PC-9 (cell line): Measurements from ENCODE around the gene LEO1. TPM values are rescaled to one million over a fixed set of nuclear protein-coding genes. Genes with fewer than 3 reads are reported as not detected.

Experiments used
- BruUV-seq: library from RNA; stranded (reverse); fragments of 400-500 nt; replicated peaks from 2 replicates; lab custom pipeline; 2021; lab: Mats Ljungman, UMichigan
- CTCF ChIA-PET: fragments of 300-600 bp; sonication (Branson Sonifier 250); formaldehyde crosslinking; loops from one replicate; lab custom pipeline; 2022; ENCODE audit warnings: antibody characterized with exemption; lab: Charles Lee
- POLR2A ChIA-PET: fragments of 300-600 bp; sonication (Branson Sonifier 250); formaldehyde crosslinking; loops from one replicate; lab custom pipeline; 2022; ENCODE audit warnings: antibody characterized with exemption; ENCODE audit not compliant: unreplicated experiment; lab: Charles Lee
- DNase-seq, 2 experiments: peaks; one replicate each; pipeline versions ENCODE4 v3.0.0 to v3.0.0-alpha.2; 2015 to 2022; ENCODE audit warnings: mixed read lengths in 1 of 2
- H2AFZ ChIP-seq: fragments of 200-600 bp; sonication (generic); 2 replicates; pipeline ENCODE4 v1.8.1; 2017; ENCODE audit warnings: antibody characterized with exemption
- H3F3A ChIP-seq: fragments of 200-600 bp; sonication (generic); 2 replicates; pipeline ENCODE4 v1.8.1; 2017; ENCODE audit warnings: antibody characterized with exemption, mild to moderate bottlenecking, low read depth; ENCODE audit not compliant: insufficient read depth
- H3K27ac ChIP-seq: fragments of 200-600 bp; sonication (generic); 2 replicates; pipeline ENCODE4 v1.6.1; 2016; ENCODE audit warnings: mixed run types
- H3K27me3 ChIP-seq: fragments of 200-600 bp; sonication (generic); 2 replicates; pipeline ENCODE4 v1.6.1; 2016; ENCODE audit warnings: low read depth, mixed run types; ENCODE audit not compliant: insufficient read depth
- H3K36me3 ChIP-seq: fragments of 200-600 bp; sonication (generic); 2 replicates; pipeline ENCODE4 v1.6.1; 2016; ENCODE audit warnings: low read depth, mixed run types
- H3K4me1 ChIP-seq: fragments of 200-600 bp; sonication (generic); replicated peaks from 2 replicates; pipeline ENCODE4 v1.6.1; 2016; ENCODE audit warnings: mixed run types; ENCODE audit not compliant: insufficient read depth
- H3K4me2 ChIP-seq: fragments of 200-600 bp; sonication (generic); 2 replicates; pipeline ENCODE4 v1.6.1; 2017; ENCODE audit warnings: mixed run types
- H3K4me3 ChIP-seq: fragments of 200-600 bp; sonication (generic); 2 replicates; pipeline ENCODE4 v1.6.1; 2016; ENCODE audit warnings: mixed run types
- H3K79me2 ChIP-seq: fragments of 200-600 bp; sonication (generic); 2 replicates; pipeline ENCODE4 v1.6.1; 2017; ENCODE audit warnings: low read depth, mixed run types
- H3K9me2 ChIP-seq: fragments of 200-600 bp; sonication (generic); 2 replicates; pipeline ENCODE4 v1.8.1; 2017; ENCODE audit warnings: mild to moderate bottlenecking; ENCODE audit not compliant: insufficient read depth
- H3K9me3 ChIP-seq: fragments of 200-600 bp; sonication (generic); 2 replicates; pipeline ENCODE4 v1.8.1; 2016; ENCODE audit warnings: low read depth; ENCODE audit not compliant: insufficient read depth
- H4K20me1 ChIP-seq: fragments of 200-600 bp; sonication (generic); 2 replicates; pipeline ENCODE4 v1.8.1; 2017; ENCODE audit not compliant: insufficient read depth
- EZH2 ChIP-seq: fragments of 200-600 bp; sonication (generic); IDR thresholded peaks from 2 replicates; pipeline ENCODE4 v1.8.0; 2017; ENCODE audit warnings: antibody characterized with exemption, low read depth
- intact Hi-C: fragments of 100-400 bp; cut with micrococcal nuclease; formaldehyde crosslinking; loops from one replicate; pipeline ENCODE4 v1.10.0; 2022; ENCODE audit not compliant: unreplicated experiment
- total RNA-seq: library from RNA; stranded (reverse); gene quantifications from 2 replicates; pipeline ENCODE4 v1.2.3, GENCODE V29; 2021
- TF ChIP-seq, protein P1 (sequence below): fragments of 200-600 bp; sonication (generic); conservative IDR thresholded peaks from 2 replicates; pipeline ENCODE4 v1.6.1; 2017; ENCODE audit warnings: mixed run types, antibody characterized with exemption, mild to moderate bottlenecking, moderate library complexity

Gene LEO1
- total RNA-seq, 1 experiment from 2014 or later: 21.7 TPM

DNA sequence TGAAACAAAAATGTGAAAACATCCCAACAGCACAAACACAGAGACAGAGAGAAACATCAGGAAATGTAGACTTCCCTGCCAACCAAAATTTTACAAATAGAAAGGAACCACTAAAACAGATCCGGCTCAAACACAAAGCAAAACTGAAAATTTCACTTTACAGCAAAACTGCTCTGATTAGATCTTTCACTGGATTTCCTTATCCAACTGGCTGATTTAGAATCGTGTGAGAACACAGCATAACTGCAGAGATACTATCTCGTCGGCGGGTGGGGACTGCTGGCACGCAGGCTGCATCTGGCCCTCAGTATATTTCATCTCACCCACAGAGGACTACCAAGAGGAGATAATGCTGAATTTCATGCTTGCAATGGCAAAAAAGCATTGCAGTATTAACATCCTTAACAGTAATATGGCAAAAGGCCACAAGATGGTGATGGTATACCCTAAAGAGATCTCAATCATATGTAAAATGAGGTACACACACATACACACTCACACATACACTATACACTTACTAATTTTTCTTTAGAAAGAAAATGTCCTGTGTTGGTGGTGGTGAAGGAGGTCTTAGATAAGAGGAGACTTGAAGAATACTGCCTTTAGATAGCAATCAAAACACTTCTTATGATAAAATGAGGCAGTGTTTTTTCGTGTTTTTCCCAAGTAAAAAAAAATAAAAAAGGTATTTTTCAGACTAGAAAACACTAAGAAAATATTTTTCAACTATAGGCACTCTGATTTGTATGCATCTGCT lies 10.6 kb upstream of the LEO1 start:
- peak overlapping the region; percentile 56 for H2AFZ ChIP-seq
- H3K4me3 ChIP-seq: peak overlapping the region; percentile 16; the same call in 1 of the 2 replicates

DNA sequence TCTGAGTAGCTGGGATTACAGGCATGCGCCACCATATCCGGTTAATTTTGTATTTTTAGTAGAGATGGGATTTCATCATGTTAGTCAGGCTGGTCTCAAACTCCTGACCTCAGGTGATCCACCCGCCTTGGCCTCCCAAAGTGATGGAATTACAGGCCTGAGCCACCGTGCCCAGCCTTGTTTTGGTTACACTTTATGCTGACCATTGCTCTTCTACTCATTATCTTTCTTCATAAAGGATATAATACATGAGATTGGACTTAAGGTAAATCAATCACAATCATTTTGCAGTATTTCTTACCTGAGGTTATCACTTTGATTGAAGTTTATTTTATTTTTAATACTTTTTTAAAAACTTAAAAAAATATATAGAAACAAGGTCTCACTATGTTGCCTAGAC lies 2.2 kb upstream of the LEO1 start:
- CTCF ChIA-PET: no interaction called here
- no peaks in the 10 kb centered on the region for H3K9me2 ChIP-seq
- no peaks in the 10 kb centered on the region; the same call in 1 of the 2 replicates for H3F3A ChIP-seq
- no TSS peak for BruUV-seq
- no peaks in the 10 kb centered on the region for H4K20me1 ChIP-seq
- DNase-seq: no peak
- no peaks in the 10 kb centered on the region for H3K27me3 ChIP-seq
- H3K4me3 ChIP-seq: no peak overlapping the region
- no peaks in the 10 kb centered on the region for H3K36me3 ChIP-seq
- intact Hi-C loops: no loop called here
- no peak overlapping the region for H3K4me2 ChIP-seq
- H3K27ac ChIP-seq: no peak overlapping the region
- H3K4me1 ChIP-seq: peaks cover 23% of the 10 kb centered on the region
- H2AFZ ChIP-seq: no peak overlapping the region
- TF ChIP-seq, protein P1, sequence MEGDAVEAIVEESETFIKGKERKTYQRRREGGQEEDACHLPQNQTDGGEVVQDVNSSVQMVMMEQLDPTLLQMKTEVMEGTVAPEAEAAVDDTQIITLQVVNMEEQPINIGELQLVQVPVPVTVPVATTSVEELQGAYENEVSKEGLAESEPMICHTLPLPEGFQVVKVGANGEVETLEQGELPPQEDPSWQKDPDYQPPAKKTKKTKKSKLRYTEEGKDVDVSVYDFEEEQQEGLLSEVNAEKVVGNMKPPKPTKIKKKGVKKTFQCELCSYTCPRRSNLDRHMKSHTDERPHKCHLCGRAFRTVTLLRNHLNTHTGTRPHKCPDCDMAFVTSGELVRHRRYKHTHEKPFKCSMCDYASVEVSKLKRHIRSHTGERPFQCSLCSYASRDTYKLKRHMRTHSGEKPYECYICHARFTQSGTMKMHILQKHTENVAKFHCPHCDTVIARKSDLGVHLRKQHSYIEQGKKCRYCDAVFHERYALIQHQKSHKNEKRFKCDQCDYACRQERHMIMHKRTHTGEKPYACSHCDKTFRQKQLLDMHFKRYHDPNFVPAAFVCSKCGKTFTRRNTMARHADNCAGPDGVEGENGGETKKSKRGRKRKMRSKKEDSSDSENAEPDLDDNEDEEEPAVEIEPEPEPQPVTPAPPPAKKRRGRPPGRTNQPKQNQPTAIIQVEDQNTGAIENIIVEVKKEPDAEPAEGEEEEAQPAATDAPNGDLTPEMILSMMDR: no peak
- TF ChIP-seq EZH2: no peak
- no peaks in the 10 kb centered on the region for H3K9me3 ChIP-seq
- POLR2A ChIA-PET: no interaction called here
- peaks cover 27% of the 10 kb centered on the region for H3K79me2 ChIP-seq

More for the DNA sequence above, 10.6 kb upstream of the LEO1 start:
- H3K9me2 ChIP-seq: no peaks in the 10 kb centered on the region
- peaks cover 20% of the 10 kb centered on the region for H3F3A ChIP-seq
- peak; percentile 53 to 71 for DNase-seq
- intact Hi-C loops: loop anchor here (1.0 to 5.0 kb wide), 4 partner anchors 40 to 225 kb away; no protein-coding TSS in a partner anchor
- BruUV-seq: TSS peak; percentile 66
- TF ChIP-seq EZH2: no peak
- TF ChIP-seq, protein P1: peak; percentile 73
- no peaks in the 10 kb centered on the region for H3K36me3 ChIP-seq
- H3K9me3 ChIP-seq: no peaks in the 10 kb centered on the region
- H3K4me1 ChIP-seq: peaks cover 25% of the 10 kb centered on the region
- peak overlapping the region; percentile 57 for H3K4me2 ChIP-seq
- H3K79me2 ChIP-seq: no peaks in the 10 kb centered on the region
- no peaks in the 10 kb centered on the region for H3K27me3 ChIP-seq
- H3K27ac ChIP-seq: peak overlapping the region; percentile 77
- ChIA-PET POLR2A (no interaction called here), CTCF (interaction anchor here (1.0 to 1.1 kb wide), 2 partner anchors 11 to 97 kb away, joined by 3 to 4 read pairs; no protein-coding TSS in a partner anchor)
- H4K20me1 ChIP-seq: no peaks in the 10 kb centered on the region

DNA sequence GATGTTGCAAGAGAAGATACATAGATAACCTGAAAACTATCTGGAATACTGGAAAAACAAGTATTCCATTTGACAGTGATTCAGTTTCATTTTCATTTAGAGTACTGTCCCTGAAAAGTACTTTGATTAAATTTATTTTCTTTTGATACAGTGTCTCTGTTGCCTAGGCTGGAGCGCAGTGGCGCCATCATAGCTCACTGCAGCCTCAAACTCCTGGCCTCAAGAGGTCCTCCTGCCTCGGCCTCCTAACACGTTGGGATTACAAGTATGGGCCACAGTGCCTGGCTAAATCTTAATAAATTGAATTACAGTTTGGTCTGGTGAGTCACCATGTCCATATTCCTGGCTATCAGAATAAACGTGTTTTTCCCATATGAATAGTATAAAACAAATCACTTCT lies 1.6 kb upstream of the LEO1 start:
- Histone ChIP-seq H3K27me3 (no peaks in the 10 kb centered on the region), H3F3A (no peaks in the 10 kb centered on the region; the same call in 1 of the 2 replicates), H3K9me2 (no peaks in the 10 kb centered on the region), H3K4me1 (peaks cover 23% of the 10 kb centered on the region), H3K27ac (no peak overlapping the region), H3K9me3 (no peaks in the 10 kb centered on the region), H3K4me2 (no peak overlapping the region), H3K79me2 (peaks cover 32% of the 10 kb centered on the region), H3K4me3 (no peak overlapping the region), H4K20me1 (no peaks in the 10 kb centered on the region), H3K36me3 (no peaks in the 10 kb centered on the region), H2AFZ (no peak overlapping the region)
- DNase-seq: no peak
- CTCF ChIA-PET: no interaction called here
- TF ChIP-seq, protein P1: no peak
- no peak for TF ChIP-seq EZH2
- BruUV-seq: no TSS peak
- intact Hi-C loops: no loop called here
- POLR2A ChIA-PET: no interaction called here
